ENCODE data around the gene COG5.

Gene COG5

DNA sequence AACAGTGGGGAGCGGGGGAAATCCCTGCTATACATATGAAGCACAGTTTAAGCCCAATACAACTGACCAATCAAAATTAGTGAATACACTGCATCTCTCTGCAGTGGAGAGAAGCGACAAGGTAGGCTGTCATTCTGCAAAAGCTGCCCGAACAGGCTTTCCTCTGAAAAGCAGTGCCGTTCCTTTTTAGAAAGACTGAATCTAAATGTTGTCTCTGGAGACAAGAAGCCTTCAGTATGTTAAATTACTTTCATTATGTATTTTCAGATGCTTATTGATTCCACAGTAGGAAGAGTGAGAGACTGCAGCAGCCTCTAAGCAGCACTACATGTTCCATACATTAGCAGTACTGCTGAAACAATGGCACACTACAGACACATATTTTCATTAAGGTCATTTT, 93.8 kb downstream of the COG5 start, which contains the start of gene GPR22:
TSS of gene GPR22 (plus strand) at position 129 of the 400 bp plus-strand sequence. CDS start 4,004 bp downstream, outside the sequence.
- H3K4me3 ChIP-seq (ENCODE audit: low read length, poor library complexity, severe bottlenecking): no peak within 1 kb of the TSS
- no peaks in the 10 kb centered on the region for H3K4me1 ChIP-seq (ENCODE audit: insufficient read depth, low read length, poor library complexity, severe bottlenecking)
- H3K79me2 ChIP-seq (ENCODE audit: insufficient read depth, low read length): no peaks in the 10 kb centered on the region
- TF ChIP-seq, protein P1, sequence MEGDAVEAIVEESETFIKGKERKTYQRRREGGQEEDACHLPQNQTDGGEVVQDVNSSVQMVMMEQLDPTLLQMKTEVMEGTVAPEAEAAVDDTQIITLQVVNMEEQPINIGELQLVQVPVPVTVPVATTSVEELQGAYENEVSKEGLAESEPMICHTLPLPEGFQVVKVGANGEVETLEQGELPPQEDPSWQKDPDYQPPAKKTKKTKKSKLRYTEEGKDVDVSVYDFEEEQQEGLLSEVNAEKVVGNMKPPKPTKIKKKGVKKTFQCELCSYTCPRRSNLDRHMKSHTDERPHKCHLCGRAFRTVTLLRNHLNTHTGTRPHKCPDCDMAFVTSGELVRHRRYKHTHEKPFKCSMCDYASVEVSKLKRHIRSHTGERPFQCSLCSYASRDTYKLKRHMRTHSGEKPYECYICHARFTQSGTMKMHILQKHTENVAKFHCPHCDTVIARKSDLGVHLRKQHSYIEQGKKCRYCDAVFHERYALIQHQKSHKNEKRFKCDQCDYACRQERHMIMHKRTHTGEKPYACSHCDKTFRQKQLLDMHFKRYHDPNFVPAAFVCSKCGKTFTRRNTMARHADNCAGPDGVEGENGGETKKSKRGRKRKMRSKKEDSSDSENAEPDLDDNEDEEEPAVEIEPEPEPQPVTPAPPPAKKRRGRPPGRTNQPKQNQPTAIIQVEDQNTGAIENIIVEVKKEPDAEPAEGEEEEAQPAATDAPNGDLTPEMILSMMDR (conservative IDR thresholded peaks at IDR 0.05; ENCODE audit: low read length): no peak
- TF ChIP-seq EZH2phosphoT487 (IDR thresholded peaks at IDR 0.05; ENCODE audit: borderline replicate concordance): no peak
- no peaks in the 10 kb centered on the region; the same call in 1 of the 2 replicates for H3K36me3 ChIP-seq (ENCODE audit: insufficient read depth, low read length)
- H4K20me1 ChIP-seq (ENCODE audit: insufficient read depth, low read length, poor library complexity, severe bottlenecking): no peaks in the 10 kb centered on the region
- no peak within 1 kb of the TSS for H3K9ac ChIP-seq (ENCODE audit: low read depth, low read length, poor library complexity, severe bottlenecking)
- H3K4me2 ChIP-seq (ENCODE audit: low read depth, low read length, poor library complexity, severe bottlenecking): no peak within 1 kb of the TSS
- no peaks in the 10 kb centered on the region for H3F3A ChIP-seq (ENCODE audit: low read depth)
- H2AFZ ChIP-seq (ENCODE audit: low read length): no peak within 1 kb of the TSS
- no peaks in the 10 kb centered on the region for H3K9me3 ChIP-seq (ENCODE audit: insufficient read depth, low read depth, low read length)
- no peaks in the 10 kb centered on the region for H3K9me2 ChIP-seq (replicated peaks; ENCODE audit: low read depth, low read length)
- no peaks in the 10 kb centered on the region for H3K27me3 ChIP-seq (ENCODE audit: insufficient read depth, low read length, poor library complexity, severe bottlenecking)

DNA sequence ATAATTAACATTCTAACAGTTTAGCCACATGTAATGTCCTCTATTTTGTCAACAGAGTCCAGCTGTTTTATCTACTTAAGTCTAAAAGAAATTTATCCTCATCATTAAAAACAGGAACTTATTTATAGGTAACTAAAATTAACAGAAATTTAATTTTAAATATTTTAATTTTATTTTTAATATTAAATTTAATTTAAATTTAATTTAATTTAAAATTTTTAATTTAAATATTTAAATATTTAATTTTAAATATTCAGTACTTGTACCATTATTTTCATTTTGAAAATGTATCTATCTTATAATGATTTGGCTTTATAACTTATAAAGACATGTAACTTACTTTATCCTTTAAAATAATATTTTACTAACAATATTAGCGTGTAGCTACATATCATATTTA, 94.9 kb downstream of the COG5 start:
- no peak for TF ChIP-seq EZH2phosphoT487 (IDR thresholded peaks at IDR 0.05; ENCODE audit: borderline replicate concordance)
- TF ChIP-seq, protein P1 (conservative IDR thresholded peaks at IDR 0.05; ENCODE audit: low read length): no peak
- Histone ChIP-seq H2AFZ (ENCODE audit: low read length) (no peak overlapping the region), H4K20me1 (ENCODE audit: insufficient read depth, low read length, poor library complexity, severe bottlenecking) (no peaks in the 10 kb centered on the region), H3K4me2 (ENCODE audit: low read depth, low read length, poor library complexity, severe bottlenecking) (no peak overlapping the region), H3K9ac (ENCODE audit: low read depth, low read length, poor library complexity, severe bottlenecking) (no peak overlapping the region), H3K36me3 (ENCODE audit: insufficient read depth, low read length) (no peaks in the 10 kb centered on the region; the same call in 1 of the 2 replicates), H3K9me2 (replicated peaks; ENCODE audit: low read depth, low read length) (no peaks in the 10 kb centered on the region), H3K4me3 (ENCODE audit: low read length, poor library complexity, severe bottlenecking) (no peak overlapping the region), H3K4me1 (ENCODE audit: insufficient read depth, low read length, poor library complexity, severe bottlenecking) (no peaks in the 10 kb centered on the region), H3K9me3 (ENCODE audit: insufficient read depth, low read depth, low read length) (no peaks in the 10 kb centered on the region), H3K27me3 (ENCODE audit: insufficient read depth, low read length, poor library complexity, severe bottlenecking) (no peaks in the 10 kb centered on the region), H3K79me2 (ENCODE audit: insufficient read depth, low read length) (no peaks in the 10 kb centered on the region), H3F3A (ENCODE audit: low read depth) (no peaks in the 10 kb centered on the region)

DNA sequence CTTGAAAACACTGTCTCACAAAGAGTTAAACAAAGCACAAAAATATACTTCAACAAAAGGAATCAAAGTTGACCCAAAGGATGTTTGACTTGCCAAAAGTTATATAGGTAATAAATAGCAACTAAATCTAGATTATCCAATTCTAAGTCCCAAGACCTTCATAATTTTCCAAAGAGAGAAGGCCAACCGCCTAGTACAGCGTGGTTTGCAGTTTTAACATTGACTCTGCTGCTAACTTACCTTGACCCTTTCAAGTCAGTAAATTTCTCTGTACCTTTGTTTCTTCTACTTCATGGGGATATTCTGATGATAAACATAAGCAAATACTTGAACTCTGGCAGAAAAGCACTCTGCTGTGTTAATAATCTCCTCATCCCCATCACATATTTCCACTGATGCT, 95.7 kb downstream of the COG5 start:
- Histone ChIP-seq H3K79me2 (ENCODE audit: insufficient read depth, low read length) (no peaks in the 10 kb centered on the region), H3K9me3 (ENCODE audit: insufficient read depth, low read depth, low read length) (no peaks in the 10 kb centered on the region), H3F3A (ENCODE audit: low read depth) (no peaks in the 10 kb centered on the region), H3K36me3 (ENCODE audit: insufficient read depth, low read length) (no peaks in the 10 kb centered on the region), H3K9ac (ENCODE audit: low read depth, low read length, poor library complexity, severe bottlenecking) (no peak overlapping the region), H3K4me1 (ENCODE audit: insufficient read depth, low read length, poor library complexity, severe bottlenecking) (no peaks in the 10 kb centered on the region), H4K20me1 (ENCODE audit: insufficient read depth, low read length, poor library complexity, severe bottlenecking) (no peaks in the 10 kb centered on the region), H3K4me3 (ENCODE audit: low read length, poor library complexity, severe bottlenecking) (no peak overlapping the region), H2AFZ (ENCODE audit: low read length) (no peak overlapping the region), H3K4me2 (ENCODE audit: low read depth, low read length, poor library complexity, severe bottlenecking) (no peak overlapping the region), H3K9me2 (replicated peaks; ENCODE audit: low read depth, low read length) (no peaks in the 10 kb centered on the region), H3K27me3 (ENCODE audit: insufficient read depth, low read length, poor library complexity, severe bottlenecking) (no peaks in the 10 kb centered on the region)
- TF ChIP-seq EZH2phosphoT487 (IDR thresholded peaks at IDR 0.05; ENCODE audit: borderline replicate concordance): no peak
- TF ChIP-seq, protein P1 (conservative IDR thresholded peaks at IDR 0.05; ENCODE audit: low read length): no peak

Data from Loucy (cell line).